ENCODE results near the gene PADI1. TPM values are rescaled to one million over a fixed set of nuclear protein-coding genes. Genes with fewer than 3 reads are reported as not detected.

PADI1 gene
- total RNA-seq, 4 donors from 2014 or later: 4.0 to 57.3 (median 9.1) TPM

- no peak overlapping the region for H3K4me3 ChIP-seq
- H3K4me1 ChIP-seq: no peaks in the 10 kb centered on the region
- 79% methylated on average over 15 of the region's 20 CpGs for WGBS
- no peaks in the 10 kb centered on the region for H3K36me3 ChIP-seq
- no peak overlapping the region for H3K27ac ChIP-seq
- DNase-seq (ENCODE audit: low spot score in 2 of 2): no peak
- TF ChIP-seq CTCF (IDR thresholded peaks at IDR 0.05) (no peak), POLR2AphosphoS5 (IDR thresholded peaks at IDR 0.05) (no peak), POLR2A (IDR thresholded peaks at IDR 0.05) (no peak), EP300 (IDR thresholded peaks at IDR 0.05) (no peak)
- H3K9me3 ChIP-seq: no peaks in the 10 kb centered on the region
- peaks cover 24% of the 10 kb centered on the region for H3K27me3 ChIP-seq
Observed at GRCh38 chr1:17161926-17162800, 42.8 kb upstream of the PADI1 start.

- Histone ChIP-seq H3K9me3 (no peaks in the 10 kb centered on the region), H3K4me1 (no peaks in the 10 kb centered on the region), H3K27ac (no peak overlapping the region), H3K4me3 (no peak overlapping the region), H3K27me3 (peaks cover 30% of the 10 kb centered on the region), H3K36me3 (no peaks in the 10 kb centered on the region)
- no peak for DNase-seq (ENCODE audit: low spot score in 2 of 2)
- TF ChIP-seq POLR2AphosphoS5 (IDR thresholded peaks at IDR 0.05) (no peak), CTCF (IDR thresholded peaks at IDR 0.05) (no peak), POLR2A (IDR thresholded peaks at IDR 0.05) (no peak), EP300 (IDR thresholded peaks at IDR 0.05) (no peak)
- 70% methylated on average over 6 of the region's 7 CpGs for WGBS
Observed at GRCh38 chr1:17162941-17163340, 42.0 kb upstream of the PADI1 start.

GRCh38 chr1:17163371-17163770 is 41.6 kb upstream of the PADI1 start:
- peaks cover 34% of the 10 kb centered on the region for H3K27me3 ChIP-seq
- no peaks in the 10 kb centered on the region for H3K36me3 ChIP-seq
- no peaks in the 10 kb centered on the region for H3K9me3 ChIP-seq
- H3K4me3 ChIP-seq: no peak overlapping the region
- TF ChIP-seq EP300 (IDR thresholded peaks at IDR 0.05) (no peak), POLR2A (IDR thresholded peaks at IDR 0.05) (no peak), CTCF (IDR thresholded peaks at IDR 0.05) (no peak), POLR2AphosphoS5 (IDR thresholded peaks at IDR 0.05) (no peak)
- DNase-seq (ENCODE audit: low spot score in 2 of 2): no peak
- H3K4me1 ChIP-seq: no peaks in the 10 kb centered on the region
- no peak overlapping the region for H3K27ac ChIP-seq
- 87% methylated on average over 7 of the region's 7 CpGs for WGBS

GRCh38 chr1:17163789-17164666 is 40.9 kb upstream of the PADI1 start:
- Histone ChIP-seq H3K27ac (no peak overlapping the region), H3K9me3 (no peaks in the 10 kb centered on the region)
- 79% methylated on average over 11 of the region's 16 CpGs for whole genome bisulfite sequencing

More at GRCh38 chr1:17163789-17164666, 40.9 kb upstream of the PADI1 start:
- H3K4me3 ChIP-seq: no peak overlapping the region
- TF ChIP-seq CTCF (IDR thresholded peaks at IDR 0.05): no peak
- TF ChIP-seq POLR2A (IDR thresholded peaks at IDR 0.05): no peak
- TF ChIP-seq EP300 (IDR thresholded peaks at IDR 0.05): no peak
- no peak for TF ChIP-seq POLR2AphosphoS5 (IDR thresholded peaks at IDR 0.05)
- no peaks in the 10 kb centered on the region for H3K36me3 ChIP-seq
- peaks cover 34% of the 10 kb centered on the region for H3K27me3 ChIP-seq
- DNase-seq (ENCODE audit: low spot score in 2 of 2): no peak
- H3K4me1 ChIP-seq: no peaks in the 10 kb centered on the region

Data from suprapubic skin (tissue), 4 donors.